Glutamatergic neuron (in vitro differentiated cells): Measurements from ENCODE around the gene KANK4. TPM values are rescaled to one million over a fixed set of nuclear protein-coding genes. Genes with fewer than 3 reads are reported as not detected.

Experiments used
- DNase-seq: peaks from one replicate; pipeline ENCODE4 v3.0.0; 2022
- H3K27ac Mint-ChIP-seq: one replicate; pipeline ENCODE4 v1.8.0; 2020; ENCODE audit warnings: mild to moderate bottlenecking, mixed read lengths, inconsistent platforms; ENCODE audit not compliant: unreplicated experiment
- H3K27me3 Mint-ChIP-seq: one replicate; pipeline ENCODE4 v1.8.0; 2020; ENCODE audit warnings: mild to moderate bottlenecking, moderate library complexity, mixed read lengths, inconsistent platforms; ENCODE audit not compliant: unreplicated experiment
- H3K36me3 Mint-ChIP-seq: one replicate; pipeline ENCODE4 v1.8.0; 2020; ENCODE audit warnings: mild to moderate bottlenecking, mixed read lengths, inconsistent platforms; ENCODE audit not compliant: unreplicated experiment
- H3K4me1 Mint-ChIP-seq: one replicate; pipeline ENCODE4 v1.8.0; 2020; ENCODE audit warnings: mild to moderate bottlenecking, low read depth, mixed read lengths, inconsistent platforms; ENCODE audit not compliant: unreplicated experiment
- H3K4me3 Mint-ChIP-seq: one replicate; pipeline ENCODE4 v1.8.0; 2020; ENCODE audit warnings: mild to moderate bottlenecking, mixed read lengths, inconsistent platforms; ENCODE audit not compliant: unreplicated experiment
- H3K9me3 Mint-ChIP-seq: one replicate; pipeline ENCODE4 v1.8.0; 2020; ENCODE audit warnings: mild to moderate bottlenecking, moderate library complexity, mixed read lengths, inconsistent platforms; ENCODE audit not compliant: unreplicated experiment
- total RNA-seq: library from RNA; stranded (reverse); fragmentation: NEBNext Ultra II Directional; extraction: Animal tissue kit (Norgen Biotek cat#: 25700); gene quantifications from one replicate; pipeline ENCODE4 v1.2.1, GENCODE V29; 2021; ENCODE audit not compliant: unreplicated experiment
- TF ChIP-seq, protein P1 (sequence below): fragments of 200-600 bp; sonication (generic); IDR thresholded peaks from one replicate; pipeline ENCODE4 v1.5.0; 2021; ENCODE audit not compliant: partially characterized antibody, unreplicated experiment

Gene KANK4
- total RNA-seq, 1 donor from 2014 or later, result not detected

GRCh38 chr1:62288224-62288623 is 31.0 kb downstream of the KANK4 start:
- Mint-ChIP-seq H3K4me1 (peaks cover 10% of the 10 kb centered on the region), H3K36me3 (no peaks in the 10 kb centered on the region), H3K4me3 (no peak overlapping the region), H3K9me3 (no peaks in the 10 kb centered on the region), H3K27me3 (peaks cover 8% of the 10 kb centered on the region), H3K27ac (no peak overlapping the region)
- DNase-seq, result no peak
- TF ChIP-seq, protein P1, sequence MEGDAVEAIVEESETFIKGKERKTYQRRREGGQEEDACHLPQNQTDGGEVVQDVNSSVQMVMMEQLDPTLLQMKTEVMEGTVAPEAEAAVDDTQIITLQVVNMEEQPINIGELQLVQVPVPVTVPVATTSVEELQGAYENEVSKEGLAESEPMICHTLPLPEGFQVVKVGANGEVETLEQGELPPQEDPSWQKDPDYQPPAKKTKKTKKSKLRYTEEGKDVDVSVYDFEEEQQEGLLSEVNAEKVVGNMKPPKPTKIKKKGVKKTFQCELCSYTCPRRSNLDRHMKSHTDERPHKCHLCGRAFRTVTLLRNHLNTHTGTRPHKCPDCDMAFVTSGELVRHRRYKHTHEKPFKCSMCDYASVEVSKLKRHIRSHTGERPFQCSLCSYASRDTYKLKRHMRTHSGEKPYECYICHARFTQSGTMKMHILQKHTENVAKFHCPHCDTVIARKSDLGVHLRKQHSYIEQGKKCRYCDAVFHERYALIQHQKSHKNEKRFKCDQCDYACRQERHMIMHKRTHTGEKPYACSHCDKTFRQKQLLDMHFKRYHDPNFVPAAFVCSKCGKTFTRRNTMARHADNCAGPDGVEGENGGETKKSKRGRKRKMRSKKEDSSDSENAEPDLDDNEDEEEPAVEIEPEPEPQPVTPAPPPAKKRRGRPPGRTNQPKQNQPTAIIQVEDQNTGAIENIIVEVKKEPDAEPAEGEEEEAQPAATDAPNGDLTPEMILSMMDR, result no peak

- H3K36me3 Mint-ChIP-seq, result no peaks in the 10 kb centered on the region
- DNase-seq, result no peak
- peak overlapping the region; percentile 73 for H3K4me3 Mint-ChIP-seq
- no peak overlapping the region for H3K27ac Mint-ChIP-seq
- H3K4me1 Mint-ChIP-seq, result peaks cover 10% of the 10 kb centered on the region
- peaks cover 8% of the 10 kb centered on the region for H3K27me3 Mint-ChIP-seq
- TF ChIP-seq, protein P1, result no peak
- H3K9me3 Mint-ChIP-seq, result no peaks in the 10 kb centered on the region
Observed at GRCh38 chr1:62286786-62287224, 32.4 kb downstream of the KANK4 start.

- H3K4me1 Mint-ChIP-seq, result peaks cover 10% of the 10 kb centered on the region
- peaks cover 8% of the 10 kb centered on the region for H3K27me3 Mint-ChIP-seq
- H3K4me3 Mint-ChIP-seq, result peak overlapping the region; percentile 73
- peak; percentile 32 for DNase-seq
- H3K9me3 Mint-ChIP-seq, result no peaks in the 10 kb centered on the region
- H3K27ac Mint-ChIP-seq, result no peak overlapping the region
- H3K36me3 Mint-ChIP-seq, result no peaks in the 10 kb centered on the region
- TF ChIP-seq, protein P1, result no peak
Observed at GRCh38 chr1:62285984-62286785, 33.0 kb downstream of the KANK4 start.

DNA sequence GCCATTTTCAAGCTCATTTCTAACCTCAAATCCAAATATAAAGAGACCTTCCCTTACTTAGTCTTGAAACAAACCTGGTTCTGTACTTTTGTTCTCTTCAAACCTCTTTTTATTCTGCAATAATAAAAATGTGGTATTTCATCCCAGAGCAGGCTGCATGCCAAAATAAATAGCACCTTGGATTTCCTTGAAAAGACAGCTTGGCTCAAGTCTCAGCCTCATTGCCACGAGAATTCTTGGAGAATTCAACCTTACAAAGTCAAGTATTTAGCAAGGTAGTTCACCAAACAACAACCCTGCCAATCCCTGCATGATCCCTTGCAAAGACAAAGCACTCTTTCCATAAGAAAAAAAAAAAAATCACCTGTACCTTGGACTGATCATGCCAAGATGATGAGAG is 33.8 kb downstream of the KANK4 start:
- no peak overlapping the region for H3K4me3 Mint-ChIP-seq
- DNase-seq, result no peak
- peaks cover 10% of the 10 kb centered on the region for H3K4me1 Mint-ChIP-seq
- TF ChIP-seq, protein P1, result no peak
- no peak overlapping the region for H3K27ac Mint-ChIP-seq
- peaks cover 4% of the 10 kb centered on the region for H3K36me3 Mint-ChIP-seq
- no peaks in the 10 kb centered on the region for H3K9me3 Mint-ChIP-seq
- H3K27me3 Mint-ChIP-seq, result peaks cover 10% of the 10 kb centered on the region

DNA sequence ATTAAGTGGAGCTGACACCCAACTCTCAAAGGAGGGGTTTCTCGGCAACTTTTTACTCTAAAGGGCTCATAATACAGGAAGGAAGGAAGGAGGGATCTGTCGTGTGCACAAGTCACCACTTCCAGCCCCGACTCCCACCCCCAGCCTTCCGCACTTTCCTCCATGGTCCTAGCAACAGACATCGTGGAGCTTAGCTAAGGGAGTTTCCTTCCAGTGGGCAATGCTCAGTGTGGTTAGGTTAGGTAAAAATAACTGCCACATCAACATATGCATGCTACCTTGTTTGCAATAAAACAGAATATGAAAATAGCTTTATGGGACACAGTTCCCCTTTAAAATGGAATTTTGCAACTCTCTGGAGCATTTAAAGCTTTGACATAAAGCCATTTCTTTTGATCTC is 35.2 kb downstream of the KANK4 start:
- Mint-ChIP-seq H3K36me3 (peaks cover 4% of the 10 kb centered on the region), H3K27ac (no peak overlapping the region), H3K4me1 (peaks cover 17% of the 10 kb centered on the region), H3K9me3 (no peaks in the 10 kb centered on the region), H3K27me3 (peaks cover 10% of the 10 kb centered on the region), H3K4me3 (no peak overlapping the region)
- DNase-seq, result no peak
- TF ChIP-seq, protein P1, result no peak
